ENCODE data around the gene KCNAB3.

Gene KCNAB3

GRCh38 chr17:7943291-7943690 lies 13.6 kb upstream of the KCNAB3 start:
- DNase-seq, result peak in 1 of 10 donors; percentile 25
- intact Hi-C loops (cut with DNase I), result no loop called here

- DNase-seq, result no peak
- intact Hi-C loops (cut with DNase I), result no loop called here
Measured at GRCh38 chr17:7940743-7941142, 11.1 kb upstream of the KCNAB3 start.

- peak in 1 of 10 donors; percentile 20 for DNase-seq
- intact Hi-C loops (cut with DNase I), result no loop called here
Measured at GRCh38 chr17:7940034-7940433, 10.4 kb upstream of the KCNAB3 start.

GRCh38 chr17:7935859-7936258 lies 6.2 kb upstream of the KCNAB3 start:
- DNase-seq, result peak in 1 of 10 donors; percentile 39

GRCh38 chr17:7932949-7933348 lies 3.3 kb upstream of the KCNAB3 start:
- intact Hi-C loops (cut with DNase I), result loop anchor here (1.0 to 5.0 kb wide), 2 partner anchors 18 to 91 kb away; no protein-coding TSS in a partner anchor
- DNase-seq, result peak in 1 of 10 donors; percentile 77

More at GRCh38 chr17:7935859-7936258, 6.2 kb upstream of the KCNAB3 start:
- intact Hi-C loops (cut with DNase I), result no loop called here

GRCh38 chr17:7932483-7932891 lies 2.8 kb upstream of the KCNAB3 start:
- DNase-seq, result peak in 1 of 10 donors; percentile 66
- intact Hi-C loops (cut with DNase I), result loop anchor here (1.0 to 5.0 kb wide), 2 partner anchors 17 to 90 kb away; no protein-coding TSS in a partner anchor

- intact Hi-C loops (cut with DNase I), result loop anchor here (1.0 to 5.0 kb wide), 2 partner anchors 17 to 90 kb away; no protein-coding TSS in a partner anchor
- DNase-seq, result peak; percentile 100
Measured at GRCh38 chr17:7931709-7932482, 2.2 kb upstream of the KCNAB3 start, which contains the start of the genes CNTROB and TRAPPC1. CNTROB (plus strand) TSS chr17:7932206; CDS start chr17:7933080, 874 bp downstream. TRAPPC1 (minus strand) TSS chr17:7931946; CDS start chr17:7931829, 117 bp downstream.

GRCh38 chr17:7930841-7931631 lies 1.4 kb upstream of the KCNAB3 start:
- DNase-seq, result peak in 1 of 10 donors; percentile 18
- intact Hi-C loops (cut with DNase I), result loop anchor here (5.0 kb wide), 1 partner anchor 89 kb away; no protein-coding TSS in a partner anchor

GRCh38 chr17:7927596-7927995 lies 2.1 kb downstream of the KCNAB3 start:
- intact Hi-C loops (cut with DNase I), result no loop called here
- DNase-seq, result peak in 1 of 10 donors; percentile 45

GRCh38 chr17:7922845-7923628 lies 6.6 kb downstream of the KCNAB3 start:
- DNase-seq, result peak; percentile 75 to 98 (median 85)
- intact Hi-C loops (cut with DNase I), result no loop called here

GRCh38 chr17:7922269-7922844 lies 7.3 kb downstream of the KCNAB3 start:
- peak in 1 of 10 donors; percentile 58 for DNase-seq
- intact Hi-C loops (cut with DNase I), result no loop called here

- peak in 1 of 10 donors; percentile 22 for DNase-seq
- intact Hi-C loops (cut with DNase I), result no loop called here
Measured at GRCh38 chr17:7916808-7917207, 12.8 kb downstream of the KCNAB3 start.

GRCh38 chr17:7916385-7916682 lies 13.3 kb downstream of the KCNAB3 start:
- peak in 2 of 10 donors; percentile 24 to 89 for DNase-seq
- intact Hi-C loops (cut with DNase I), result no loop called here

GRCh38 chr17:7915611-7916384 lies 13.9 kb downstream of the KCNAB3 start, which contains the start of gene RNF227:
RNF227 (minus strand) TSS chr17:7916289; CDS start chr17:7916195, 94 bp downstream.
- DNase-seq, result peak; percentile 77 to 97 (median 83)
- intact Hi-C loops (cut with DNase I), result loop anchor here (1.0 kb wide), 2 partner anchors 17 to 58 kb away; partner anchors contain the start of genes CNTROB and NAA38

GRCh38 chr17:7915179-7915610 lies 14.5 kb downstream of the KCNAB3 start:
- intact Hi-C loops (cut with DNase I), result loop anchor here (1.0 kb wide), 2 partner anchors 17 to 58 kb away; partner anchors contain the start of genes CNTROB and NAA38
- DNase-seq, result peak in 2 of 10 donors; percentile 25 to 26

- no peak for DNase-seq
- intact Hi-C loops (cut with DNase I), result loop anchor here (1.0 kb wide), 1 partner anchor 76 kb away; no protein-coding TSS in a partner anchor
Measured at GRCh38 chr17:7912927-7913524, 16.6 kb downstream of the KCNAB3 start.

GRCh38 chr17:7911116-7911515 lies 18.5 kb downstream of the KCNAB3 start:
- no peak for DNase-seq
- intact Hi-C loops (cut with DNase I), result no loop called here

- no peak for DNase-seq
- intact Hi-C loops (cut with DNase I), result no loop called here
Measured at GRCh38 chr17:7910711-7911110, 18.9 kb downstream of the KCNAB3 start.

Data from posterior cingulate gyrus (tissue), 11 donors.